Hepatocyte (in vitro differentiated cells): ENCODE data around the gene TPPP. TPM values are rescaled to one million over a fixed set of nuclear protein-coding genes. Genes with fewer than 3 reads are reported as not detected.

Experiments
- DNase-seq: peaks from one replicate; pipeline ENCODE4 v3.0.0-alpha.2; 2016; ENCODE audit warnings: low spot score
- H2AFZ ChIP-seq: fragments of 200-600 bp; sonication (generic); 2 replicates; pipeline ENCODE4 v1.6.0; 2016; ENCODE audit warnings: antibody characterized with exemption, mild to moderate bottlenecking
- H3K27ac ChIP-seq: fragments of 200-600 bp; sonication (generic); 2 replicates; pipeline ENCODE4 v1.5.1; 2016; ENCODE audit warnings: mild to moderate bottlenecking
- H3K27me3 ChIP-seq: fragments of 200-600 bp; sonication (generic); 2 replicates; pipeline ENCODE4 v1.6.1; 2016
- H3K36me3 ChIP-seq: fragments of 200-600 bp; sonication (generic); replicated peaks from 2 replicates; pipeline ENCODE4 v1.5.1; 2016; ENCODE audit warnings: low read depth; ENCODE audit not compliant: insufficient read depth
- H3K4me1 ChIP-seq: fragments of 200-600 bp; sonication (generic); 2 replicates; pipeline ENCODE4 v1.5.1; 2016; ENCODE audit warnings: mild to moderate bottlenecking, moderate library complexity; ENCODE audit not compliant: insufficient read depth
- H3K4me2 ChIP-seq: fragments of 200-600 bp; sonication (generic); 2 replicates; pipeline ENCODE4 v1.6.0; 2016
- H3K4me3 ChIP-seq: fragments of 200-600 bp; sonication (generic); 2 replicates; pipeline ENCODE4 v1.5.1; 2016; ENCODE audit warnings: mild to moderate bottlenecking
- H3K79me2 ChIP-seq: fragments of 200-600 bp; sonication (generic); 2 replicates; pipeline ENCODE4 v1.6.0; 2017; ENCODE audit warnings: mild to moderate bottlenecking
- H3K9me2 ChIP-seq: fragments of 200-600 bp; sonication (generic); replicated peaks from 2 replicates; pipeline ENCODE4 v1.6.0; 2017; ENCODE audit warnings: mild to moderate bottlenecking; ENCODE audit not compliant: insufficient read depth
- H3K9me3 ChIP-seq: fragments of 200-600 bp; sonication (generic); 2 replicates; pipeline ENCODE4 v1.5.1; 2016; ENCODE audit warnings: low read depth, mild to moderate bottlenecking
- H4K20me1 ChIP-seq: fragments of 200-600 bp; sonication (generic); 2 replicates; pipeline ENCODE4 v1.6.0; 2016; ENCODE audit warnings: mild to moderate bottlenecking; ENCODE audit not compliant: insufficient read depth, poor library complexity, severe bottlenecking
- CTCF ChIP-seq: fragments of 200-600 bp; sonication (generic); IDR thresholded peaks from 2 replicates; pipeline ENCODE4 v1.5.1; 2016; ENCODE audit warnings: antibody characterized with exemption, mild to moderate bottlenecking; ENCODE audit not compliant: poor library complexity
- EZH2 ChIP-seq: fragments of 200-600 bp; sonication (generic); IDR thresholded peaks from 2 replicates; pipeline ENCODE4 v1.6.1; 2016; ENCODE audit warnings: antibody characterized with exemption, mild to moderate bottlenecking, borderline replicate concordance
- EZH2phosphoT487 ChIP-seq: fragments of 200-600 bp; sonication (generic); IDR thresholded peaks from one replicate; pipeline ENCODE4 v1.6.1; 2018; ENCODE audit warnings: antibody characterized with exemption, mild to moderate bottlenecking, low read depth, moderate library complexity; ENCODE audit not compliant: unreplicated experiment, severe bottlenecking
- WGBS: methylation state at CpG from one replicate; pipeline ENCODE4 v1.1.6; 2016; ENCODE audit warnings: low lambda C conversion rate; ENCODE audit errors: missing lambda C conversion rate; 5-methylcytosine and 5-hydroxymethylcytosine counted together
- polyA plus RNA-seq: library from polyadenylated mRNA; unstranded; fragments of >200 nt; fragmentation: Nextera tagmentation; extraction: Ambion mirVana; gene quantifications from 2 replicates; pipeline ENCODE4 v1.2.1, GENCODE V29; 2016
- total RNA-seq: library from RNA; depleted of rRNA; stranded (reverse); fragments of >200 nt; gene quantifications from 2 replicates; pipeline ENCODE4 v1.2.3, GENCODE V29; 2014

TPPP gene
- total and polyA plus RNA-seq, 2 experiments from 2014 or later = 2.0 to 4.3 TPM

GRCh38 chr5:620152-620551 is 73.0 kb downstream of the TPPP start:
- Histone ChIP-seq H3K4me1 (no peaks in the 10 kb centered on the region), H3K27me3 (no peaks in the 10 kb centered on the region), H3K36me3 (no peaks in the 10 kb centered on the region)

GRCh38 chr5:619444-619843 is 73.7 kb downstream of the TPPP start:
- no peak for DNase-seq
- no peak overlapping the region for H2AFZ ChIP-seq
- H3K36me3 ChIP-seq = no peaks in the 10 kb centered on the region
- 97% methylated on average over 15 of the region's 16 CpGs for WGBS
- H3K79me2 ChIP-seq = peaks cover 23% of the 10 kb centered on the region
- H3K4me2 ChIP-seq = no peak overlapping the region
- TF ChIP-seq CTCF = no peak
- no peaks in the 10 kb centered on the region for H4K20me1 ChIP-seq
- H3K4me3 ChIP-seq = no peak overlapping the region
- no peaks in the 10 kb centered on the region for H3K27me3 ChIP-seq
- no peak overlapping the region for H3K27ac ChIP-seq
- no peaks in the 10 kb centered on the region for H3K4me1 ChIP-seq
- no peaks in the 10 kb centered on the region for H3K9me3 ChIP-seq
- H3K9me2 ChIP-seq = no peaks in the 10 kb centered on the region

More at GRCh38 chr5:620152-620551, 73.0 kb downstream of the TPPP start:
- H4K20me1 ChIP-seq = no peaks in the 10 kb centered on the region
- no peak overlapping the region for H2AFZ ChIP-seq
- 96% methylated on average over 20 of the region's 20 CpGs for WGBS
- no peaks in the 10 kb centered on the region for H3K9me2 ChIP-seq
- TF ChIP-seq EZH2phosphoT487 = no peak
- TF ChIP-seq CTCF = no peak
- TF ChIP-seq EZH2 = no peak
- no peak overlapping the region for H3K4me3 ChIP-seq
- H3K27ac ChIP-seq = no peak overlapping the region
- no peak overlapping the region for H3K4me2 ChIP-seq
- peaks cover 16% of the 10 kb centered on the region for H3K79me2 ChIP-seq
- DNase-seq = no peak
- no peaks in the 10 kb centered on the region for H3K9me3 ChIP-seq

- TF ChIP-seq CTCF = no peak
- no peak for TF ChIP-seq EZH2phosphoT487
- TF ChIP-seq EZH2 = no peak
- Histone ChIP-seq H3K4me1 (no peaks in the 10 kb centered on the region), H2AFZ (no peak overlapping the region), H3K4me2 (no peak overlapping the region), H4K20me1 (no peaks in the 10 kb centered on the region), H3K27ac (no peak overlapping the region), H3K27me3 (no peaks in the 10 kb centered on the region), H3K36me3 (no peaks in the 10 kb centered on the region), H3K79me2 (peaks cover 33% of the 10 kb centered on the region), H3K9me2 (no peaks in the 10 kb centered on the region), H3K9me3 (no peaks in the 10 kb centered on the region), H3K4me3 (no peak overlapping the region)
- DNase-seq = no peak
- WGBS = 97% methylated on average over 5 of the region's 5 CpGs
Observed at GRCh38 chr5:618450-618849, 74.7 kb downstream of the TPPP start.

GRCh38 chr5:617896-618295 is 75.3 kb downstream of the TPPP start:
- no peak overlapping the region for H2AFZ ChIP-seq
- no peak for DNase-seq
- 98% methylated on average over 12 of the region's 12 CpGs for WGBS
- H3K4me1 ChIP-seq = no peaks in the 10 kb centered on the region
- H4K20me1 ChIP-seq = no peaks in the 10 kb centered on the region
- peaks cover 38% of the 10 kb centered on the region for H3K79me2 ChIP-seq
- no peak overlapping the region for H3K4me2 ChIP-seq
- TF ChIP-seq EZH2phosphoT487 = no peak
- TF ChIP-seq CTCF = no peak
- no peak for TF ChIP-seq EZH2
- no peaks in the 10 kb centered on the region for H3K27me3 ChIP-seq
- no peak overlapping the region for H3K27ac ChIP-seq
- H3K36me3 ChIP-seq = no peaks in the 10 kb centered on the region
- no peaks in the 10 kb centered on the region for H3K9me3 ChIP-seq
- H3K4me3 ChIP-seq = no peak overlapping the region
- H3K9me2 ChIP-seq = no peaks in the 10 kb centered on the region
